ENCODE data around the gene CDH4. TPM values are rescaled to one million over a fixed set of nuclear protein-coding genes. Genes with fewer than 3 reads are reported as not detected.

CDH4 gene
- total and polyA plus RNA-seq, 9 of the 15 experiments (the other 6 are each of a cell fraction or from before 2014, with no cell fraction given): 0.04 TPM; not detected in 8

- Histone ChIP-seq H3K4me1 (replicated peaks in 1 of 2; ENCODE audit: control insufficient read depth in 2 of 2, insufficient read depth in 2 of 2, low read length in 2 of 2) (no peaks in the 10 kb centered on the region), H4K20me1 (replicated peaks; ENCODE audit: control insufficient read depth, insufficient read depth, low read length) (no peaks in the 10 kb centered on the region), H3K4me3 (no peak overlapping the region), H3K27ac (ENCODE audit: extremely low read depth, low read depth, low read length) (no peak overlapping the region), H3K4me2 (ENCODE audit: insufficient read depth, low read length) (no peak overlapping the region), H2AFZ (ENCODE audit: low read depth, low read length) (no peak overlapping the region), H3K9me3 (replicated peaks; ENCODE audit: control insufficient read depth, insufficient read depth, low read depth, low read length) (no peaks in the 10 kb centered on the region), H3K36me3 (ENCODE audit: control insufficient read depth, insufficient read depth, low read length) (no peaks in the 10 kb centered on the region), H3K9ac (ENCODE audit: insufficient read depth in 1 of 2, low read depth in 2 of 2, low read length in 2 of 2) (no peak overlapping the region), H3K79me2 (ENCODE audit: control insufficient read depth, insufficient read depth, low read length) (no peaks in the 10 kb centered on the region), H3K9me1 (ENCODE audit: control insufficient read depth, insufficient read depth, low read length) (no peaks in the 10 kb centered on the region), H3K27me3 (ENCODE audit: control insufficient read depth in 2 of 2, insufficient read depth in 2 of 2, low read length in 2 of 2) (no peaks in the 10 kb centered on the region; a peak in 1 of 5 replicates)
- ChIA-PET CTCF (ENCODE audit: low intra/inter-chr PET ratio) (no interaction called here), POLR2A (no interaction called here)
- FAIRE-seq (no peak), ATAC-seq (no peak), DNase-seq (ENCODE audit: extremely low read depth in 1 of 4, low spot score in 3 of 4) (no peak)
- intact Hi-C loops (cut with micrococcal nuclease) (no loop called here), in situ Hi-C loops (cut with MboI) (no loop called here)
- no TSS peak for BruUV-seq (replicated peaks)
- 0% methylated on average over 4 of the region's 4 CpGs for WGBS (ENCODE audit: insufficient coverage, low coverage, missing lambda C conversion rate)
- TF ChIP-seq ZNF512 (tag; IDR thresholded peaks at IDR 0.05) (no peak), HMBOX1 (IDR thresholded peaks at IDR 0.05) (no peak), HNRNPL (IDR thresholded peaks at IDR 0.05; ENCODE audit: low read depth, low read length) (no peak), ZNF384 (IDR thresholded peaks at IDR 0.05; ENCODE audit: low read depth, low read length) (no peak), SIX5 (IDR thresholded peaks at IDR 0.05; ENCODE audit: borderline replicate concordance in 1 of 2, insufficient read depth in 1 of 2, low read depth in 1 of 2, low read length in 2 of 2) (no peak), MYNN (IDR thresholded peaks at IDR 0.05) (no peak), MYNN (CRISPR knock-in tag; IDR thresholded peaks at IDR 0.05) (no peak), CBX1 (IDR thresholded peaks at IDR 0.05; ENCODE audit: low read depth) (no peak), OTX1 (CRISPR knock-in tag; IDR thresholded peaks at IDR 0.05) (no peak), ZBTB5 (IDR thresholded peaks at IDR 0.05) (no peak)
Measured at GRCh38 chr20:61457725-61458124, 205.7 kb downstream of the CDH4 start.
